B cell (primary cell): ENCODE data around the gene ABCG1.

Experiments
- CTCF ChIP-seq: fragments of 200-600 bp; IDR thresholded peaks from one replicate; pipeline ENCODE4 v1.8.0; 2022; ENCODE audit warnings: antibody characterized with exemption, mild to moderate bottlenecking
- EZH2 ChIP-seq: IDR thresholded peaks from 2 replicates; pipeline ENCODE4 v1.6.1; 2012; ENCODE audit warnings: borderline replicate concordance, low read depth, mild to moderate bottlenecking, moderate library complexity, low read length; ENCODE audit not compliant: insufficient read depth, poor library complexity, severe bottlenecking

- TF ChIP-seq CTCF (no peak), EZH2 (no peak)
These were observed 17.9 kb upstream of the ABCG1 start for GRCh38 chr21:42200906-42201614.
